GM12875 (cell line): ENCODE measurements around the gene OR5K3.

Experiments
- H3K4me3 ChIP-seq: one replicate; pipeline ENCODE4 v1.5.1; 2011; ENCODE audit warnings: low read depth, low read length, control low read depth
- CTCF ChIP-seq: IDR thresholded peaks from 2 replicates; pipeline ENCODE4 v1.5.1; 2011; ENCODE audit warnings: low read depth, mild to moderate bottlenecking, control low read depth, inconsistent platforms, low read length, moderate library complexity, borderline replicate concordance; ENCODE audit not compliant: insufficient read depth

Gene OR5K3

GRCh38 chr3:98432575-98432974, 42.1 kb downstream of the OR5K3 start:
- no peak overlapping the region for H3K4me3 ChIP-seq
- TF ChIP-seq CTCF = no peak

- TF ChIP-seq CTCF = no peak
- H3K4me3 ChIP-seq = no peak overlapping the region
These were observed 43.3 kb downstream of the OR5K3 start for GRCh38 chr3:98433764-98434163.

GRCh38 chr3:98434412-98434811, 43.9 kb downstream of the OR5K3 start:
- no peak overlapping the region for H3K4me3 ChIP-seq
- TF ChIP-seq CTCF = no peak

- TF ChIP-seq CTCF = no peak
- H3K4me3 ChIP-seq = no peak overlapping the region
These were observed 49.8 kb downstream of the OR5K3 start for GRCh38 chr3:98440283-98440682.
